Epithelial cell of esophagus (primary cell): ENCODE data around the gene GRB10.

Experiments used
- DNase-seq: peaks from one replicate; pipeline ENCODE4 v3.0.0; 2010; ENCODE audit warnings: low read depth
- H3K4me3 ChIP-seq: 2 replicates; pipeline ENCODE4 v1.5.1; 2011; ENCODE audit warnings: mild to moderate bottlenecking, low read length, control low read depth
- CTCF ChIP-seq: IDR thresholded peaks from 2 replicates; pipeline ENCODE4 v1.5.1; 2011; ENCODE audit warnings: low read depth, mild to moderate bottlenecking, low read length, control low read depth, inconsistent platforms; ENCODE audit not compliant: insufficient read depth; ENCODE audit errors: missing control alignments

GRB10 gene

GRCh38 chr7:50681432-50682045 lies 101.2 kb downstream of the GRB10 start:
- no peak for TF ChIP-seq CTCF
- no peak overlapping the region for H3K4me3 ChIP-seq
- DNase-seq, result no peak

GRCh38 chr7:50679218-50680007 lies 103.3 kb downstream of the GRB10 start:
- DNase-seq, result peak; percentile 60
- no peak overlapping the region for H3K4me3 ChIP-seq
- peak; percentile 42 for TF ChIP-seq CTCF

- no peak overlapping the region for H3K4me3 ChIP-seq
- TF ChIP-seq CTCF, result no peak
- no peak for DNase-seq
These were observed 104.1 kb downstream of the GRB10 start for GRCh38 chr7:50678586-50678985.

- H3K4me3 ChIP-seq, result no peak overlapping the region
- no peak for DNase-seq
- no peak for TF ChIP-seq CTCF
These were observed 105.1 kb downstream of the GRB10 start for GRCh38 chr7:50677638-50677996.

- no peak for DNase-seq
- TF ChIP-seq CTCF, result no peak
These were observed 105.7 kb downstream of the GRB10 start for GRCh38 chr7:50676740-50677637.

DNA sequence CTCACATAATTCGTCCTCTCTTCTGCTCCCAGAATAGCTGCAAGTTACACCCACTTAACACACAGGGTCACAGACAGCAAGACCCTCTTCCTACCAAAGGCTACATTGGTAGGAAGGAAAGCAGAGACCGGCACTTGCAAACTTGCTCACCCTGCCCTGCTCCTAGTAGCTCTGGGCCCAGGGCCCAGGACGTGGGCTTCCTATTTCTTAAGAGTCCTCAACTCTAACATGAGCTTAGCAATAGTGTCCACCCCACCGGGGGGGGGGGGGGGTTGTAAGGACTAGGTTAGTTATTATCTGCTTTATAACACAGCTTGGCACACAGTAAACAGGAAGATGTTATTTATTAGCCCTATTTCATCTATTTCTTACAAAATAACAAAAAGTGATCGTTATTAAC lies 106.6 kb downstream of the GRB10 start:
- DNase-seq, result no peak
- no peak overlapping the region for H3K4me3 ChIP-seq
- TF ChIP-seq CTCF, result no peak

More at GRCh38 chr7:50676740-50677637, 105.7 kb downstream of the GRB10 start:
- no peak overlapping the region for H3K4me3 ChIP-seq
